DMS 273 (cell line): Measurements from ENCODE around the gene TNNI2.

Experiments
- DNase-seq: peaks from one replicate; lab custom pipeline; 2025; ENCODE audit not compliant: unreplicated experiment; lab: John Stamatoyannopoulos, UW

Gene TNNI2

GRCh38 chr11:1844221-1845094 is 5.7 kb downstream of the TNNI2 start:
- no peak for DNase-seq

DNA sequence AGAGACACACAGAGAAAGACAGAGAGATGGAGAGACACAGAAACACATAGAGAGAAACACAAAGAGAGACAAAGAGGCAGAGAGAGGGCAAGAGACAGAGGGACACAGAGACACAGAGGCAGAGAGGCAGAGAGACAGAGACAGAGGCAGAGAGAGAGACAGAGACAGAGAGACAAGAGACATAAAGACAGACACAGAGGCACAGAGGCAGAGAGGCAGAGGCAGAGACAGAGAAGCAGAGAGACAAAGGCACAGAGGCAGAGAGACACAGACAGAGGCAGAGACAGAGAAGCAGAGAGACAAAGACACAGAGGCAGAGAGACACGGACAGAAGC is 6.3 kb downstream of the TNNI2 start:
- DNase-seq: no peak

DNA sequence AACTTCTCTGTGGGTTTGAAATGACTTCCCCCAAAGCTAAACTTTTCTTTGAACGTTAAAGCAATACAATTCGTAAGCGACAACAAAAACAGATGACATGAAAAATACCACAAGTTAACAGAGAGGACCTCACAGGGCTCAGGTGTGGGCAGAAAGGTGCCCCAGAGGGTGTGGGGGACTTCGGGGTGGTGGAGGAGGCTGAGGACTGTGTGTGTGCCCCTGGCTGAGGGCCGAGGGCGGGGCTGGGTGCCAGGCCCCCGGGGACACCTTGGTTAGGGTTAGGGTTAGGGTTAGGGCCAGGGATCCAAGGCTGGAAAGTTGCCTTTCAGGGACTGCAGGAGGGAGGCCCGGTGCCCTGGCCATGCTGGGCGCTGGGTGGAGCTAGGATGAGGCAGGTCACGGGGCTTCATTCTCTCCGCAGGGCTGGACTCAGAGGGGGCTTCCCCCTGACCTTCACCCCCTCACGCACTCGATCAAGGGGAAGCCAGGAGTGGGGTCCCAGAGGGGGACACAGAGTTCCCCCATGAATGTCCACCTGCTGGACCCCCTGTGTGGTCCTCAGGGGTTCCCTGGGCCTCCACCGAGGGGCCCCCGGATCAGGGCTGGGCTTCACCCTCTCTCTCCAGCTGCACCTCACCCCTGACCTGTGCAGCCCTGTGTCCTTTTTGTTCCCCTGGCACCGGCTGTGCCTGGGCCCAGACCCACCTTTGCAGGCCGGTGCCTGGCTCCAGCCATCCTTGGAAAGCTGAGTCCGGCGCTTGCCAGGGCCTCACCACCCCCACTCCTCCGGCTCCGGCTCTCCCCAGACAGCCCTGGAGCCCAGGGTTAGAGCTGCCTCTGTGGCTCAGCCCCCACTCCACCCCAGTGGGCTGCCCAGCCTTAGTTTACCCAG is 7.0 kb downstream of the TNNI2 start:
- DNase-seq: no peak

- no peak for DNase-seq
Measured at GRCh38 chr11:1846453-1846932, 7.7 kb downstream of the TNNI2 start.

- DNase-seq: no peak
Measured at GRCh38 chr11:1847006-1847735, 8.4 kb downstream of the TNNI2 start.

GRCh38 chr11:1847926-1848639 is 9.3 kb downstream of the TNNI2 start:
- no peak for DNase-seq

DNA sequence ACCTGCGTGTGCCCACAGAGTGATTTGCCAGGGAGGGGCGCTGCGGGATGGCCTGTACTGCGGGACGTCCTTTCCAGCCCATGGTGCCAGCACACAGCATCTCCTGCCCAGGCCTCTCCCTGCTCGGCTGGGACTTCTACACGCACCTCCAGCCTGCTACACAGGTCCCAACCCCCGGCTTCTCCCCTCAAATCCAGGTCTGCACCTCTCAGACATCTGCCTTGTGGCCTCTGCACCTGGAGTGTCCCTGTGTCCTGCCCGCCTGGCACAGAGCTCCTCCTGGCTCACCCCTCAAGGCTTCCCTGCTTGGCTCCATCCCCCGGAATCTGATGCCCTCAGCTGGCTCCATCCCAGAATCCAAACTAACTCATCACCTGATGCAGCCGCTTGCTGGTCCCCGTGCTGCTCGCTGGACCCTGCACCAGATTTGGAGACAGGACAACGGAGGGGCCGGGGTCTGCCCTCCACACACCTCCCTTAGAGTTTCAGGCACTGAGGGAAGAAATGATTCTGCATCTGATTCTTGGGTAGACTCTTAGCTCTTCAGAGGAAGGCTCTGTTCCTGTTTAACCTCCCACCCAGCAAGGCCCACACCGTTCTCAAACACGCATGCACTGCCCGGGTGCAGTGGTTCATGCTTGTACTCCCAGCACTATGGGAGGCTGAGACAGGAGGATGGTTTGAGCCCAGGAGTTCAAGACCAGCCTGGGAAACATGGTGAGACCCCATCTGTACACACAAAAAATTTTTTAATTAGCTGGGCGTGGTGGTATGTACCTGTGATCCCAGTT is 10.1 kb downstream of the TNNI2 start:
- no peak for DNase-seq

- no peak for DNase-seq
Measured at GRCh38 chr11:1851468-1852180, 12.8 kb downstream of the TNNI2 start.

DNA sequence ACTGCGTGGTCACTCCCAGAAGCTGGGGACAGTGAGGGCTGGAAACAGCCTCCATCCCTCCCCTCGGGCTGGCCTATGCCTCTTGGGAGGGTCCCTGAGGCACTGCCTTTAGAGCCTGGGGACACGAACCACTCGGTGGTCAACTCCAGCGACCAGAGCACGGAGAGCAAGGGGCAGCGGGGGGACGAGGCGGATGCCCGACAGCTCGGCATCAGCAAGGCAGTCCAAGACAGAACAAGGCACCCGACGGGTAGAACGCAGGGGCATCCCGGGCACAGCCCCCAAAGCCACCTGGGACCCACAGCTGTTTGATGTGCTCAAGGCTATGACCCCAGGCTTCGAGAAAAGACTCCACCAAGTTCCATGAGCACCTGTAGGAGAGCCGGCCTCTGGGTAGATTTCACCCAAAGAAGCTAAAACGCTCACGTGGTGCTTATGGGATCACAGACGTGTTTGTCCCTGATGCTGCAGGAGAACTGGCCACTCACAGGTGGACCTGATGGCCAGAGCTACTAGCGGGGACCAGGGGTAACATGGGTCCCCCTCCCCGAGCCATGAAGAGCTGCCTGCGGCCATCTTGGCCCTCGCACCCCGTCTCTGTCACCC is 13.6 kb downstream of the TNNI2 start:
- DNase-seq: no peak

DNA sequence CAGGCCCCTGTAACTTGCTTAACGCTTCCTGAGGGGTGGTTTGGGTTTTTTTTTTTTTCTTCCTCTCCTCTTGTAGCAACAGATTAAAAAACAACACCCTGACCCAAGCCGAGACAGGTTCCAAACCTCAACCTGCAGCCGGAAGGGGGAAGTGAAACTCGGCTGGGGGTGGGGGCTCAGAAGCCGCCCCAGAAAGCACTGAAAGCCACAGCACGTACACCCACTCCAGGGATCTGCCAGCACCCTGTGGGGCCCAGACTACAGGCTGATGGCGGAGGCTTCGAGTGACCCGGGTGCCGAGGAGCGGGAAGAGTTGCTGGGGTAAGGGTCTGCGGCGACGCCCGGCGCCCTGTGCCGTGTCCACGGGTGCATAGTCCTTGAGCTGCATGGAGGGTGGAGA is 14.1 kb downstream of the TNNI2 start, which contains the start of gene LSP1:
Gene LSP1, plus strand, starts transcription at position 208 of the 400 bp plus-strand sequence. Its CDS starts 61 bp downstream, at position 269.
- DNase-seq: no peak

GRCh38 chr11:1853376-1854131 is 14.8 kb downstream of the TNNI2 start:
- no peak for DNase-seq

DNA sequence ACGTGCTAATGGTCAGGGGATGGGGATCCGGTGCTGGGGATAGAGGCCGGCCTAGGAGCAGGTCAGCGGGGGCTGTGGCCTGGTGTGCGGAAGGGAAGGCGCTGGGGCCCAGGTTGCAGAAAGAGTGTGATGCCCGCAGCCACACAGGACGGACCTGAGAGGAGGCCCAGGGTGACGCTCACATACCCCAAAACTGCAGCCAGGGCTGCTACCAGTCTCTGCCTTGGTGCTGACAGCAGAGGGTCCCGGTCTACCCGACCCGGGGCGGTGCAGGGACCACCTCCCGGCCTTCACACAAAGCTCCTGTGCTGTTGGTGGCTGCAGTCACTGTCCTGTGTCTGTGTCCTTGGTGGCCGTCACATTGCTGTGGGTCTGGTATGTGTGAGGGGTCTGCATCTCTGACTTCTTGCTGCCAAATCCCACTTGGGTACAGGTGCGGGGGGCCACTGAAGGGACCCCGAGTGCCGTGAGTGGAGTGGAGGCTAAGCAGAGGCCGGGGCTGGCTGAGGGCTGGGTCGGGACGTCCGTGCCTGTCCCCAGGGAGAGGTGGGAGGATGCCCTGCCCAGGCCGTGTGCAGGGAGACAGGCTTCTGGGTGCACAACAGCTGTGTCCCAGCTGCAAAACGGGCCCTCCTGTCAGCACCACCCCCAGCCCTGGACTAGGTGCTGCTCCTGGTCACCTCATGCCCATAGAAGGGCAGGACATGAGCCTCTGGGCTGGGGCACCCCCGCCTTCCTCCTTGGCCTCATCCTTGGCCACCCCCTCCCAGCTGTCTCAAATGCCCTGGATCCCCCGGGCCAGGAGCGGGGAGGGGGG is 15.6 kb downstream of the TNNI2 start:
- DNase-seq: no peak

DNA sequence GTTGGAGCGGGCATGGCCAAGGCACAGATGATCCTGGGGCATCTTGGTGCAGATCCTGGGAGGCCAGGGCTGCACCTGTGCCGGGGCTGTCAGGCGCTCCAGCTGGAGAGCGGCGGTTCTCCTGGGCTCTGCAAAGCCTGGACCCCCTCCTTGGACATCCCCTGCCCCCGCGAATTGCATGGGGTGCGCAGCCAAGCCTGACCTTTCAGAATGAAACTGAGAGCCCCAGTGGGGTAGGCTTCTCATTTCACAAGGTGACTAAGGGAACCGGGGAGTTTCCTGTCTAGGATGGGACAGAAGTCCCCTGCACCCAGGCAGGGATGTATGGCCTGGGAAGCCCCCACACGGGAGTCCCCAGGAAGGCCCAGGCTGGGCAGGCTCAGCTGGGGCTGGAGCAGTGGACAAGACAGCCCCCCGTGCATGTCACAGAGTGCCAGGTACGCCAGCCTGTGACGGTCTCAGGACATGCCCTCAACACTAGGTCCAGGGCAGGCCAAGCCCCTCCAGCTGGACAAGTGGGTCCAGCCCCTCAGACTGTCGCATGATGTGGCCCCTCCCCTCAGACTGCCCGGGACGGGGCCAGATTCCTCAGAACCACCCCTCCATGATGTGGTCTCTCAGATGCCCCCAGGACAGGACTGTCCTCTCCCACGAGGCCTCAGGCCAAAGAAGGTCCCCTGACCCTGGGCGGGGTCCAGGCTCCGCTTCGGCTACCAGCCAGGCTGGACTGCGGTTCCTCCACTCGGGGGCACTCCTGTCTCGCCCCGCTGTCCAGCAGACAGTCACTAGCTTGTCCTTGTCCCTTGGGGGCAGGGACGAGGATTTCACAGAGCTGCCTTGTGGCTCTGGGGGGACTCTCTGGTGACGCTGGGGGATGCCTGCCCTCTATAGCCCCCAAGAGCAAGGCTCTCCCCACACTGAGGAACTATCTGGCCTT is 16.4 kb downstream of the TNNI2 start:
- DNase-seq: no peak

- no peak for DNase-seq
Measured at GRCh38 chr11:1855886-1856265, 17.1 kb downstream of the TNNI2 start.

DNA sequence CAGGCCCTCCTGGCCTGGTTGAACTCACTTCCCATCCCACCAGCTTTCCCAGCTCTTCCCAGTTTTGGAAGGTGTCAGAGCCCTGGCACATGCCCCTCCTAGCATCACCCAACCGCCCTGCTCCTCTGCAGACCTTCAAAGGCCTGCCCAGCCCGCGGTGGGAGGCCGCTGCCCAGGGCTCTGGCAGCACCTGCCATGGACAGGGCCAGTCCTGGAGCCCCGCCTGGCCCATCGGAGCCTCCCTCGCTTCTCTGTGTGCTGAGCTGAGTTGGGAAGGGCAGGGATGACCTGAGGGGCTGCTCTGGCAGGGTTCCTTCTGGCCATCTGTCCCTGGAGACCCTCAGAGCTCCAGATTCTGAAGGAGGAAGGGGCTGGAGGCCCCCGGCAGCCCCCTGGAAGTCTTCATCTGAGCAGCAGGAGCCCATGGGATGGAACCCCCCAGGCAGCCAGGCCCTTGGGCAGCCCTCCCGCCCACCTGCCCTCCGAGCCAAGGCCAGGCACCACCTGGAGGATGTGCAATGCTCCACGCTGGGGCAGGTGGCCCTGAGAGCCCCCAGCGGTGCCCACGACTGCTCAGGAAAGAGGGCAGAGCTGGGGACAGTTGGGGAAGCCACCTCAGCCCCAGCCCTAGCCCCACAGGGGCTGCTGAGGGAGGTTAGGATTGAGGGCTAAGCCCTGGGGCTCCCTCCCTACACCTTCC is 17.7 kb downstream of the TNNI2 start:
- no peak for DNase-seq
